ENCODE data around the gene JAM3. TPM values are rescaled to one million over a fixed set of nuclear protein-coding genes. Genes with fewer than 3 reads are reported as not detected.

Gene JAM3
- total RNA-seq, 1 experiment from 2014 or later, result 1.5 TPM

DNA sequence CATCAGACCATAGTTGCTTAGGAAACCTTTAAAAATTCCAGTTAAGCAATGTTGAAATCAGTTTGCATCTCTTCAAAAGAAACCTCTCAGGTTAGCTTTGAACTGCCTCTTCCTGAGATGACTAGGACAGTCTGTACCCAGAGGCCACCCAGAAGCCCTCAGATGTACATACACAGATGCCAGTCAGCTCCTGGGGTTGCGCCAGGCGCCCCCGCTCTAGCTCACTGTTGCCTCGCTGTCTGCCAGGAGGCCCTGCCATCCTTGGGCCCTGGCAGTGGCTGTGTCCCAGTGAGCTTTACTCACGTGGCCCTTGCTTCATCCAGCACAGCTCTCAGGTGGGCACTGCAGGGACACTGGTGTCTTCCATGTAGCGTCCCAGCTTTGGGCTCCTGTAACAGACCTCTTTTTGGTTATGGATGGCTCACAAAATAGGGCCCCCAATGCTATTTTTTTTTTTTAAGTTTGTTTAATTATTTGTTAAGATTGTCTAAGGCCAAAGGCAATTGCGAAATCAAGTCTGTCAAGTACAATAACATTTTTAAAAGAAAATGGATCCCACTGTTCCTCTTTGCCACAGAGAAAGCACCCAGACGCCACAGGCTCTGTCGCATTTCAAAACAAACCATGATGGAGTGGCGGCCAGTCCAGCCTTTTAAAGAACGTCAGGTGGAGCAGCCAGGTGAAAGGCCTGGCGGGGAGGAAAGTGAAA lies 81.5 kb downstream of the JAM3 start:
- TF ChIP-seq, protein P1, sequence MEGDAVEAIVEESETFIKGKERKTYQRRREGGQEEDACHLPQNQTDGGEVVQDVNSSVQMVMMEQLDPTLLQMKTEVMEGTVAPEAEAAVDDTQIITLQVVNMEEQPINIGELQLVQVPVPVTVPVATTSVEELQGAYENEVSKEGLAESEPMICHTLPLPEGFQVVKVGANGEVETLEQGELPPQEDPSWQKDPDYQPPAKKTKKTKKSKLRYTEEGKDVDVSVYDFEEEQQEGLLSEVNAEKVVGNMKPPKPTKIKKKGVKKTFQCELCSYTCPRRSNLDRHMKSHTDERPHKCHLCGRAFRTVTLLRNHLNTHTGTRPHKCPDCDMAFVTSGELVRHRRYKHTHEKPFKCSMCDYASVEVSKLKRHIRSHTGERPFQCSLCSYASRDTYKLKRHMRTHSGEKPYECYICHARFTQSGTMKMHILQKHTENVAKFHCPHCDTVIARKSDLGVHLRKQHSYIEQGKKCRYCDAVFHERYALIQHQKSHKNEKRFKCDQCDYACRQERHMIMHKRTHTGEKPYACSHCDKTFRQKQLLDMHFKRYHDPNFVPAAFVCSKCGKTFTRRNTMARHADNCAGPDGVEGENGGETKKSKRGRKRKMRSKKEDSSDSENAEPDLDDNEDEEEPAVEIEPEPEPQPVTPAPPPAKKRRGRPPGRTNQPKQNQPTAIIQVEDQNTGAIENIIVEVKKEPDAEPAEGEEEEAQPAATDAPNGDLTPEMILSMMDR (IDR thresholded peaks at IDR 0.05; ENCODE audit: insufficient read depth in 1 of 2, low read depth in 1 of 2, low read length in 1 of 2, severe bottlenecking in 1 of 2, unreplicated experiment in 1 of 2), result no peak
- CTCF ChIA-PET, result no interaction called here
- Mint-ChIP-seq H3K9me3 (ENCODE audit: unreplicated experiment) (no peaks in the 10 kb centered on the region), H3K27ac (ENCODE audit: unreplicated experiment) (no peak overlapping the region), H3K4me3 (ENCODE audit: unreplicated experiment) (no peak overlapping the region), H3K36me3 (ENCODE audit: insufficient read depth, unreplicated experiment) (peaks cover 39% of the 10 kb centered on the region), H3K27me3 (ENCODE audit: insufficient read depth, unreplicated experiment) (no peaks in the 10 kb centered on the region), H3K4me1 (ENCODE audit: low read depth, unreplicated experiment) (no peaks in the 10 kb centered on the region)
- intact Hi-C loops (cut with micrococcal nuclease; ENCODE audit: unreplicated experiment), result no loop called here
- Histone ChIP-seq H3K4me1 (no peaks in the 10 kb centered on the region), H3K36me3 (ENCODE audit: control insufficient read depth, insufficient read depth, low read length) (0 out of 2 replicates have a peak, but pooled peaks cover 5% of the 10 kb centered on the region), H3K27me3 (replicated peaks; ENCODE audit: control insufficient read depth, insufficient read depth, low read length) (no peaks in the 10 kb centered on the region), H3K9me3 (no peaks in the 10 kb centered on the region), H3K4me3 (ENCODE audit: low read depth, low read length) (no peak overlapping the region)
- BruUV-seq (replicated peaks), result no TSS peak
- DNase-seq, result no peak
- POLR2A ChIA-PET, result no interaction called here

GRCh38 chr11:134151083-134151747 lies 82.3 kb downstream of the JAM3 start:
- Mint-ChIP-seq H3K27ac (ENCODE audit: unreplicated experiment) (no peak overlapping the region), H3K9me3 (ENCODE audit: unreplicated experiment) (no peaks in the 10 kb centered on the region), H3K4me3 (ENCODE audit: unreplicated experiment) (no peak overlapping the region), H3K36me3 (ENCODE audit: insufficient read depth, unreplicated experiment) (peaks cover 47% of the 10 kb centered on the region), H3K27me3 (ENCODE audit: insufficient read depth, unreplicated experiment) (no peaks in the 10 kb centered on the region), H3K4me1 (ENCODE audit: low read depth, unreplicated experiment) (no peaks in the 10 kb centered on the region)
- no peak overlapping the region for H3K4me3 ChIP-seq (ENCODE audit: low read depth, low read length)
- no peaks in the 10 kb centered on the region for H3K4me1 ChIP-seq
- intact Hi-C loops (cut with micrococcal nuclease; ENCODE audit: unreplicated experiment), result no loop called here
- H3K36me3 ChIP-seq (ENCODE audit: control insufficient read depth, insufficient read depth, low read length), result peaks cover 7% of the 10 kb centered on the region; the same call in 1 of the 2 replicates
- DNase-seq, result no peak
- CTCF ChIA-PET, result no interaction called here
- POLR2A ChIA-PET, result no interaction called here
- TF ChIP-seq, protein P1 (IDR thresholded peaks at IDR 0.05; ENCODE audit: insufficient read depth in 1 of 2, low read depth in 1 of 2, low read length in 1 of 2, severe bottlenecking in 1 of 2, unreplicated experiment in 1 of 2), result no peak
- H3K27me3 ChIP-seq (replicated peaks; ENCODE audit: control insufficient read depth, insufficient read depth, low read length), result no peaks in the 10 kb centered on the region
- no peaks in the 10 kb centered on the region for H3K9me3 ChIP-seq
- no TSS peak for BruUV-seq (replicated peaks)

- no peaks in the 10 kb centered on the region for H3K4me1 Mint-ChIP-seq (ENCODE audit: low read depth, unreplicated experiment)
- H3K36me3 Mint-ChIP-seq (ENCODE audit: insufficient read depth, unreplicated experiment), result peaks cover 59% of the 10 kb centered on the region
- Histone ChIP-seq H3K9me3 (no peaks in the 10 kb centered on the region), H3K27me3 (replicated peaks; ENCODE audit: control insufficient read depth, insufficient read depth, low read length) (no peaks in the 10 kb centered on the region), H3K4me1 (no peaks in the 10 kb centered on the region), H3K4me3 (ENCODE audit: low read depth, low read length) (no peak overlapping the region), H3K36me3 (ENCODE audit: control insufficient read depth, insufficient read depth, low read length) (peaks cover 7% of the 10 kb centered on the region)
- no peaks in the 10 kb centered on the region for H3K27me3 Mint-ChIP-seq (ENCODE audit: insufficient read depth, unreplicated experiment)
- H3K27ac Mint-ChIP-seq (ENCODE audit: unreplicated experiment), result no peak overlapping the region
- H3K4me3 Mint-ChIP-seq (ENCODE audit: unreplicated experiment), result no peak overlapping the region
- intact Hi-C loops (cut with micrococcal nuclease; ENCODE audit: unreplicated experiment), result no loop called here
- H3K9me3 Mint-ChIP-seq (ENCODE audit: unreplicated experiment), result no peaks in the 10 kb centered on the region
- TF ChIP-seq, protein P1 (IDR thresholded peaks at IDR 0.05; ENCODE audit: insufficient read depth in 1 of 2, low read depth in 1 of 2, low read length in 1 of 2, severe bottlenecking in 1 of 2, unreplicated experiment in 1 of 2), result no peak
- POLR2A ChIA-PET, result no interaction called here
- no peak for DNase-seq
- CTCF ChIA-PET, result no interaction called here
- BruUV-seq (replicated peaks), result TSS peak; percentile 44
These were observed 83.8 kb downstream of the JAM3 start for GRCh38 chr11:134152696-134153095.
